IPS DF 6.9 (cell line): ENCODE measurements around the gene TBC1D9.

Experiments
- DNase-seq: peaks from one replicate; pipeline ENCODE4 v3.0.0-alpha.2; 2013; ENCODE audit warnings: low read depth, low spot score
- H3K27ac ChIP-seq: one replicate; pipeline ENCODE4 v1.5.1; 2013; ENCODE audit warnings: low read length, control low read depth
- H3K27me3 ChIP-seq: 2 replicates; pipeline ENCODE4 v1.6.1; 2013; ENCODE audit warnings: mild to moderate bottlenecking, low read length; ENCODE audit not compliant: control insufficient read depth, insufficient read depth
- H3K36me3 ChIP-seq: 2 replicates; pipeline ENCODE4 v1.6.1; 2013; ENCODE audit warnings: low read length; ENCODE audit not compliant: control insufficient read depth, insufficient read depth
- H3K4me1 ChIP-seq: 2 replicates; pipeline ENCODE4 v1.6.1; 2013; ENCODE audit warnings: low read length; ENCODE audit not compliant: control insufficient read depth, insufficient read depth
- H3K4me3 ChIP-seq: 2 replicates; pipeline ENCODE4 v1.5.1; 2013; ENCODE audit warnings: mild to moderate bottlenecking, low read length
- H3K9me3 ChIP-seq: 2 replicates; pipeline ENCODE4 v1.6.1; 2013; ENCODE audit warnings: low read length, inconsistent platforms; ENCODE audit not compliant: control insufficient read depth, insufficient read depth
- WGBS: extraction: QIAGEN DNeasy Blood & Tissue Kit; methylation state at CpG from one replicate; pipeline ENCODE4 v1.1.7; 2013; ENCODE audit warnings: mixed read lengths, missing lambda C conversion rate; ENCODE audit not compliant: insufficient read length, insufficient coverage; 5-methylcytosine and 5-hydroxymethylcytosine counted together

The TBC1D9 gene

DNA sequence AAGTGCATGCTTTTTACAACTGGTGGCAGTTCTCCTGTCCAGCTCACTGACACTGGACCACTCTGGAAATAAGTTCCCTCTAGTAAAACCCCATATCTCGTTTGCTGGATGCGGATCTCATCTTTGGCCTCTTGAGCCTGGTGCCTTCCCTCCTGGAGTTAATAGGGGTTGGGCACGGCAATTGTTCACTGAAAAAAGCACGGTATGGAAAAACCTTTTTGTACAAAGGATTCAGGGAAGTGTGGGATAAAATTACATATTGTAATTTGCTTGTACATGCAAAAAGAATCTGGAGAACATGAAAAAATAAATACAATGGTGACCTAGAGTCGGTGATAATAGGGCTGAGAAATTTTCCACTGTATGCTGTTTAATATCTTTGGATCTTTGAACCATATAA, 30.6 kb downstream of the TBC1D9 start:
- no peak overlapping the region for H3K4me3 ChIP-seq
- WGBS, result no CpG with 5 or more reads among the region's 5 CpGs
- DNase-seq, result no peak
- H3K4me1 ChIP-seq, result no peaks in the 10 kb centered on the region
- H3K27ac ChIP-seq, result no peak overlapping the region
- H3K36me3 ChIP-seq, result no peaks in the 10 kb centered on the region
- H3K27me3 ChIP-seq, result no peaks in the 10 kb centered on the region
- no peaks in the 10 kb centered on the region for H3K9me3 ChIP-seq

DNA sequence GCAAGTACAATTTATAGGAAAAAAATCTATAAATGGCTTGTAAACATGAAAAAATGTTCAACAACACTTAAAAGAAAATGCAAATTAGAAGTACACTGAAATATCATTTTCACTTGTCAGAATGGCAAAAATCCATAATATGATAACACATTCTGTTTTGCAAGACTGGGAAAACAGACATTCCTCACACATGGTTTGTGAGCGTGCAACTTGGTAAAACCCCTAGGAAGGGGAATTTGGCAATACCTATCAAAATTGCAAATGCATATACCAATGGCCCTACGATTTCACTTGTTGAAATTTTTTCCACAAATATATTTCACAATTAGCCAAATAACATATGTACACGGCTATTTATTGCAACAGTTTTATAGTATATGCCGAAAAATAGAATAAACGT, 31.4 kb downstream of the TBC1D9 start:
- no peaks in the 10 kb centered on the region for H3K27me3 ChIP-seq
- no peak for DNase-seq
- H3K4me3 ChIP-seq, result no peak overlapping the region
- H3K9me3 ChIP-seq, result no peaks in the 10 kb centered on the region
- 100% methylated on average over 1 of the region's 5 CpGs for WGBS
- no peak overlapping the region for H3K27ac ChIP-seq
- H3K4me1 ChIP-seq, result no peaks in the 10 kb centered on the region
- H3K36me3 ChIP-seq, result no peaks in the 10 kb centered on the region

DNA sequence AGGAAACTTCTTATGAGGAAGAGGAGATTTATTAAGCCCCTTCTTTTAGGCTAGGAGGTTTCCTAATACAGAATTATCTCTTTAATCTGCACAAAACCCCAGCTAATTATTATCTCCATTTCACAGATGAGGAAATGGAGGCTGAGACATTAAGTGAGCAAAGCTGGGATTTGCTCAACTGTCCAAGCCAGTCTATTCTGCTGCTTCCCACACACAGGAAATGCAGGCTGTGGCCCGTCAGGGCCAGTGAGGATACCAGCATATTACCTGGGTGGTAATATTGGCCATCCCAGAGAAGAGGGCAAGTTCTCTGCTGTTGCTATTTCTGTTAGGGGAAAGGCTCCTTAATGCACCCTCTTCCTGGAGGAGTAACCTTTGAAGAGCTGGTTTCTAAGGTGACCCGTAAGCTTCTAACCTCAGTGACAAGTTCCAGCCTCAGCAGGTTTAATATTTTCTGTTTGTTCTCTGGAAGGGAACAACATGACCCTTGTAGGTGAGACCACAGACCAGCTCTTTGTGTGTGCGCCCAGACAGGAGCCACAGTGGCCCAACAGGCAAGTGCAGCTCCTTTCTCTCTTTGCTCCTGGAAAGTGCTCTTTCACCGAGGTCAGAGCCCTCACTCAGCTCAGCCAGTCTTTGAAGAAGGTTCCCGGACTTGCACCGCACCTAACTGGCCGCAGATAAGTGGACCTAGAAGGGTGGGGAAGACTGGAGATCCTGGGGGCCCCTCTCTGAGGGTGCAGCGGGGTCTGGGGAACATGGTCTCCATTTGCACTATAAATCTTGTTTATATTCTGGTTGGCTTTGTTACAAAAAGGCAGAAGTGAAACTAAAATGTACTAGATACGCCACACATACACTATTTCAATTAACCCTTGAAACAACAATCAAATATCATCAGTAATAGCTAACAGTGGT, 35.5 kb downstream of the TBC1D9 start:
- H3K27ac ChIP-seq, result no peak overlapping the region
- no peak for DNase-seq
- no peak overlapping the region for H3K4me3 ChIP-seq
- H3K4me1 ChIP-seq, result no peaks in the 10 kb centered on the region
- H3K9me3 ChIP-seq, result no peaks in the 10 kb centered on the region
- no peaks in the 10 kb centered on the region for H3K36me3 ChIP-seq
- no CpG with 5 or more reads among the region's 9 CpGs for WGBS
- no peaks in the 10 kb centered on the region for H3K27me3 ChIP-seq

GRCh38 chr4:140719686-140720085, 36.5 kb downstream of the TBC1D9 start:
- Histone ChIP-seq H3K27ac (no peak overlapping the region), H3K4me1 (no peaks in the 10 kb centered on the region)
- no CpG with 5 or more reads among the region's 2 CpGs for WGBS

GRCh38 chr4:140719022-140719421, 37.2 kb downstream of the TBC1D9 start:
- no peak for DNase-seq
- Histone ChIP-seq H3K36me3 (no peaks in the 10 kb centered on the region), H3K4me3 (no peak overlapping the region), H3K27ac (no peak overlapping the region), H3K9me3 (no peaks in the 10 kb centered on the region), H3K27me3 (no peaks in the 10 kb centered on the region), H3K4me1 (no peaks in the 10 kb centered on the region)
- WGBS, result no CpG with 5 or more reads among the region's 2 CpGs

More at GRCh38 chr4:140719686-140720085, 36.5 kb downstream of the TBC1D9 start:
- Histone ChIP-seq H3K9me3 (no peaks in the 10 kb centered on the region), H3K4me3 (no peak overlapping the region), H3K36me3 (no peaks in the 10 kb centered on the region), H3K27me3 (no peaks in the 10 kb centered on the region)
- DNase-seq, result no peak

DNA sequence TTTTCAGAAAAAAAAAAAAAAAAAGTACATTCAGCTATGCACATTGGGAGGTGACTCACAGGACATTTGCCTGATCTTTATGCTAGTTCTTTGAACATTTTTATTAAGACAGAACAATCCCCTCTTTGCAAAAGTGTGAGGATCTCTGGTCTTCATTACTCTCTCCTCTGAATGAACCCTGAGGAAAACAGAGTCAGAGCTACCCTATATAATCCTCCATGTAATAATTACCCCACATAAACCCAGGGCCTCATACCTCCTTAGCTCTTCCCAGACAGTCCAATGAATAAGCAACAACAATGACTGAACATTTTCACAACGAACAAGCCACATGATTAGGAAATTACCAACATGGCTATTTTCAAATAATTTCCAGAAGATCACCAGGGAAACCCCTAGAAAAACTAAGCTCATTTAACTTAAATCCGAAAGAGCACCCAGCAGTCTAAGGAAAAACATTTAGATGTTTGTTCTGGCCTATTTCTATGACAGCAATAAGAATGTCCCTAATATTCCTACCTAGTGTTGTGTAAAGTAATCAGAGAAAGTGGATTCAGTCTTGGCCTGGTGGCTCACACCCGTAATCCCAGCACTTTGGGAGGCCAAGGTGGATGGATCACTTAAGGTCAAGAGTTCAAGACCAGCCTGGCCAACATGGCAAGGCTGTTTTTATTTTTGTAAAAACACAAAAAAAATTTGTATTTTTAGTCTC, 37.8 kb downstream of the TBC1D9 start:
- Histone ChIP-seq H3K27ac (no peak overlapping the region), H3K4me1 (no peaks in the 10 kb centered on the region), H3K4me3 (no peak overlapping the region), H3K27me3 (no peaks in the 10 kb centered on the region), H3K36me3 (no peaks in the 10 kb centered on the region), H3K9me3 (no peaks in the 10 kb centered on the region)
- no CpG with 5 or more reads among the region's 3 CpGs for WGBS
- DNase-seq, result no peak

DNA sequence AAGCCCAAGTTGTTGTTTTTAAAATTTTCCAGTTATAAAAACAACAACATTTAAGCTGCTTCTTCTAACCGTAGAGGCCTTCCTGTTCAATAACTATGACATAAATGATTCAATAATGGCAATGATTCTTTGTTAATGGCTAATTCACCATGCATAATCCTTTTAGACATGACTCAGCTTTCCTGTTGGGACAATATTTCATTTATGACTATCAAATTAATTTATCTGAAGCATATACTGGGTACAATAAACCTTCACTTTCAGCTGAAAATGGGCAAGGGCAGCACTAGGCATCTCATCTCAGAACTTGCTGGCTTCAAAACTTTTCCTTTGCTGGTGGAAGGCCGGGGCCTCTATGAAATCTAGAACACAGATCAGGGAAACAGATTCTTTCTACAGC, 38.9 kb downstream of the TBC1D9 start:
- Histone ChIP-seq H3K9me3 (no peaks in the 10 kb centered on the region), H3K4me3 (no peak overlapping the region), H3K27ac (no peak overlapping the region), H3K4me1 (no peaks in the 10 kb centered on the region), H3K36me3 (no peaks in the 10 kb centered on the region), H3K27me3 (no peaks in the 10 kb centered on the region)
- no CpG with 5 or more reads among the region's 2 CpGs for WGBS
- DNase-seq, result no peak

DNA sequence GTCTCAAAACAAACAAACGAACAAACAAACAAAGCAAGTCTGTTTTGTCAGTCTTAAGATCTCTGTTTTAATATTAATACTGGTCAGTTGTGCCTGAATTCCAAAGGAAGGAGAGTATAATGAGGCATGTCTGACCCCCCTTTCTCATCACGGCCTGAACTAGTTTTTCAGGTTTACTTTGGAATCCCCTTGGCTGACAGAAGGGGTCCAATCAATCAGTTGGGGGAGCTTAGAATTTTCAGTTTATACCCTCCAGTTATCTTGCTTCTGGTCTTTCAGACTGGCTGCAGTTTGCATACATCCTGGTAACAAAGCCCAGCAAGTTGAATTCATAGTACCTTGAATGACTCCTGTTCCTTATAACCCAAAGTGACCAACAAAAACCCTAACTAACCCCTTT, 41.1 kb downstream of the TBC1D9 start:
- Histone ChIP-seq H3K27me3 (no peaks in the 10 kb centered on the region), H3K36me3 (no peaks in the 10 kb centered on the region), H3K4me1 (no peaks in the 10 kb centered on the region), H3K27ac (no peak overlapping the region), H3K9me3 (no peaks in the 10 kb centered on the region), H3K4me3 (no peak overlapping the region)
- no peak for DNase-seq
- WGBS, result no CpG with 5 or more reads among the region's 2 CpGs

GRCh38 chr4:140711910-140712309, 44.3 kb downstream of the TBC1D9 start:
- H3K27me3 ChIP-seq, result no peaks in the 10 kb centered on the region
- no peaks in the 10 kb centered on the region for H3K36me3 ChIP-seq
- no peaks in the 10 kb centered on the region for H3K4me1 ChIP-seq
- no peaks in the 10 kb centered on the region for H3K9me3 ChIP-seq
- WGBS, result no CpG with 5 or more reads among the region's 4 CpGs
- no peak for DNase-seq
- no peak overlapping the region for H3K27ac ChIP-seq
- H3K4me3 ChIP-seq, result no peak overlapping the region

- no CpG with 5 or more reads among the region's 11 CpGs for WGBS
- no peaks in the 10 kb centered on the region for H3K9me3 ChIP-seq
- H3K27me3 ChIP-seq, result no peaks in the 10 kb centered on the region
- no peaks in the 10 kb centered on the region for H3K36me3 ChIP-seq
- no peak overlapping the region for H3K4me3 ChIP-seq
- DNase-seq, result no peak
- H3K4me1 ChIP-seq, result no peaks in the 10 kb centered on the region
- no peak overlapping the region for H3K27ac ChIP-seq
These were observed 45.1 kb downstream of the TBC1D9 start for GRCh38 chr4:140710908-140711622.
